K562 (cell line): ENCODE data around the gene GPN3. TPM values are rescaled to one million over a fixed set of nuclear protein-coding genes. Genes with fewer than 3 reads are reported as not detected.

Source experiments
- ATAC-seq: fragments of 200-7000 bp; cut with Tn5 transposase; 3 replicates; pipeline ENCODE4 v1.9.1; 2020; ENCODE audit warnings: moderate library complexity
- BruUV-seq: library from RNA; stranded (reverse); fragments of 400-500 nt; replicated peaks from 2 replicates; lab custom pipeline; 2021; lab: Mats Ljungman, UMichigan
- CTCF ChIA-PET: fragments of 300-600 bp; formaldehyde crosslinking; extraction: SDS; loops from one replicate; lab custom pipeline; 2021; ENCODE audit warnings: low intra/inter-chr PET ratio; lab: Yijun Ruan, JAX
- POLR2A ChIA-PET: fragments of 300-600, 350-650 bp; sonication (Branson Sonifier 250); formaldehyde crosslinking; extraction: SDS; loops from one replicate; lab custom pipeline; 2021; ENCODE audit warnings: antibody characterized with exemption, inconsistent platforms; lab: Yijun Ruan, JAX
- DNase-seq, 4 experiments: peaks; one replicate each; pipeline versions ENCODE4 v3.0.0 to v3.0.0-alpha.2; 2011 to 2018; ENCODE audit warnings: low spot score in 3 of 4, mixed read lengths in 3 of 4; ENCODE audit errors: extremely low read depth in 1 of 4
- FAIRE-seq: peaks from 2 replicates; lab custom pipeline; 2011; peaks lifted over from hg19 to GRCh38; lab: Jason Lieb, UNC
- H2AFZ ChIP-seq: 2 replicates; pipeline ENCODE4 v1.6.0; 2011; ENCODE audit warnings: low read depth, low read length, control low read depth, inconsistent platforms
- H3K27ac ChIP-seq: fragments of 200-600 bp; 3 replicates; pipeline ENCODE4 v1.8.0; 2011; ENCODE audit warnings: low read depth, mild to moderate bottlenecking, control low read depth, inconsistent platforms, low read length, moderate library complexity, mixed read lengths; ENCODE audit errors: extremely low read depth
- H3K27me3 ChIP-seq, 2 experiments: fragments of 300-600 bp in 1 of 2; 2 replicates in 1 of 2; 3 replicates in 1 of 2; pipeline versions ENCODE4 v1.6.0 to v1.8.0; 2011; ENCODE audit warnings: inconsistent platforms in 2 of 2, low read length in 2 of 2, mild to moderate bottlenecking in 1 of 2, mixed read lengths in 1 of 2, moderate library complexity in 1 of 2; ENCODE audit not compliant: control insufficient read depth in 2 of 2, insufficient read depth in 2 of 2
- H3K36me3 ChIP-seq: fragments of 300-600 bp; 3 replicates; pipeline ENCODE4 v1.8.0; 2011; ENCODE audit warnings: mild to moderate bottlenecking, low read length, inconsistent platforms; ENCODE audit not compliant: control insufficient read depth, insufficient read depth
- H3K4me1 ChIP-seq, 2 experiments: fragments of 200-600 bp in 1 of 2; replicated peaks in 1 of 2; 2 replicates in 1 of 2; 3 replicates in 1 of 2; pipeline versions ENCODE4 v1.5.1 to v1.8.0; 2011; ENCODE audit warnings: inconsistent platforms in 2 of 2, low read length in 2 of 2, mild to moderate bottlenecking in 1 of 2, mixed read lengths in 1 of 2, moderate library complexity in 1 of 2; ENCODE audit not compliant: control insufficient read depth in 2 of 2, insufficient read depth in 2 of 2
- H3K4me2 ChIP-seq: 2 replicates; pipeline ENCODE4 v1.6.1; 2011; ENCODE audit warnings: low read length, control low read depth, inconsistent platforms, mixed read lengths; ENCODE audit not compliant: insufficient read depth
- H3K4me3 ChIP-seq: fragments of 200-600 bp; sonication (generic), shearing (Covaris generic); 2 replicates; pipeline ENCODE4 v1.5.1; 2016; ENCODE audit warnings: control low read depth, inconsistent platforms
- H3K79me2 ChIP-seq: fragments of 200-600 bp; 3 replicates; pipeline ENCODE4 v1.8.0; 2011; ENCODE audit warnings: low read length, inconsistent platforms; ENCODE audit not compliant: control insufficient read depth, insufficient read depth
- H3K9ac ChIP-seq, 2 experiments: 2 replicates each; pipeline versions ENCODE4 v1.6.0 to v1.6.1; 2011; ENCODE audit warnings: low read depth in 2 of 2, low read length in 2 of 2, control low read depth in 1 of 2, inconsistent platforms in 1 of 2, mild to moderate bottlenecking in 1 of 2, mixed read lengths in 1 of 2; ENCODE audit not compliant: insufficient read depth in 1 of 2
- H3K9me1 ChIP-seq: one replicate; pipeline ENCODE4 v1.6.0; 2011; ENCODE audit warnings: inconsistent platforms, mild to moderate bottlenecking, low read length, moderate library complexity; ENCODE audit not compliant: control insufficient read depth, insufficient read depth
- H3K9me3 ChIP-seq: replicated peaks from 2 replicates; pipeline ENCODE4 v1.5.1; 2011; ENCODE audit warnings: low read depth, low read length, inconsistent platforms; ENCODE audit not compliant: control insufficient read depth, insufficient read depth
- H4K20me1 ChIP-seq: replicated peaks from 2 replicates; pipeline ENCODE4 v1.6.1; 2011; ENCODE audit warnings: low read length, inconsistent platforms, mixed read lengths; ENCODE audit not compliant: control insufficient read depth, insufficient read depth
- DIDO1 ChIP-seq: fragments of 450-650 bp; IDR thresholded peaks from 2 replicates; pipeline ENCODE4 v1.6.1; 2016; ENCODE audit warnings: low read depth, missing biosample characterization, missing genetic modification characterization
- IFI16 ChIP-seq: fragments of 250-450 bp; sonication (Bioruptor Pico); IDR thresholded peaks from 2 replicates; pipeline ENCODE4 v2.1.2; 2022; ENCODE audit warnings: mild to moderate bottlenecking, inconsistent platforms
- ZKSCAN3 ChIP-seq: fragments of 250-450 bp; sonication (Bioruptor Pico); IDR thresholded peaks from 2 replicates; pipeline ENCODE4 v1.4.0; 2020
- ZNF239 ChIP-seq: fragments of 250-450 bp; sonication (Bioruptor Pico); IDR thresholded peaks from 2 replicates; pipeline ENCODE4 v1.4.0; 2020; ENCODE audit warnings: mild to moderate bottlenecking
- WGBS: fragments of 100-300 bp; shearing (Covaris generic); methylation state at CpG from one replicate; pipeline ENCODE4 v1.1.6; 2016; ENCODE audit warnings: low coverage, mixed read lengths; ENCODE audit not compliant: insufficient coverage; ENCODE audit errors: missing lambda C conversion rate; 5-methylcytosine and 5-hydroxymethylcytosine counted together
- in situ Hi-C: fragments of 300-500 bp; cut with MboI; formaldehyde crosslinking; loops from 4 replicates; pipeline ENCODE4 v1.15.0; 2018; ENCODE audit warnings: inconsistent platforms, mixed read lengths
- intact Hi-C: fragments of 100-400 bp; cut with micrococcal nuclease; formaldehyde crosslinking; loops from 2 replicates; pipeline ENCODE4 v1.14.2; 2022
- polyA plus RNA-seq, 8 experiments: library from polyadenylated mRNA; depleted of rRNA in 4 of 8; stranded (reverse) in 5 of 8; unstranded in 3 of 8; fragments of >200 nt; fragmentation: Nextera tagmentation in 2 of 8; fragmentation: Illumina TruSeq in 1 of 8; extraction: Ambion mirVana in 2 of 8; extraction: Trizol in 1 of 8; gene quantifications; 2 replicates each; pipeline versions ENCODE4 v1.2.1 to v1.2.3, GENCODE V29; 2011 to 2014; ENCODE audit warnings: inconsistent platforms in 1 of 8, missing spikeins in 1 of 8
- total RNA-seq, 7 experiments: library from RNA; depleted of rRNA in 6 of 7; stranded (reverse); fragments of >200 nt in 6 of 7; fragmentation: Illumina TruSeq in 2 of 7; extraction: Trizol in 2 of 7; gene quantifications; 2 replicates each; pipeline versions ENCODE4 v1.2.1 to v1.2.3, GENCODE V29; 2011 to 2021; ENCODE audit warnings: low replicate concordance in 1 of 7

The GPN3 gene
- total and polyA plus RNA-seq, 9 of the 15 experiments (the other 6 are each of a cell fraction or from before 2014, with no cell fraction given): 35.8 to 123 (median 64.2) TPM

- Histone ChIP-seq H3K79me2 (peaks cover 9% of the 10 kb centered on the region; the same call in 2 of the 3 replicates), H3K4me3 (no peak overlapping the region), H3K4me2 (no peak overlapping the region), H3K9me3 (no peaks in the 10 kb centered on the region), H3K4me1 (peaks cover 2 to 11% of the 10 kb centered on the region in 2 experiments; a peak in 4 of 5 replicates), H3K27ac (no peak overlapping the region), H3K9me1 (no peaks in the 10 kb centered on the region), H3K9ac (no peak overlapping the region), H4K20me1 (no peaks in the 10 kb centered on the region), H3K27me3 (no peaks in the 10 kb centered on the region), H2AFZ (no peak overlapping the region), H3K36me3 (peaks cover 75% of the 10 kb centered on the region)
- POLR2A ChIA-PET: interaction anchor here (0.6 to 1.2 kb wide), 4 partner anchors 9 to 111 kb away, joined by 3 to 4 read pairs (median 3); partner anchors contain the start of genes ARPC3, FAM216A and GPN3
- no TSS peak for BruUV-seq
- CTCF ChIA-PET: no interaction called here
- ATAC-seq: no peak
- DNase-seq: no peak
- peak; percentile 67 for TF ChIP-seq ZNF239 (CRISPR knock-in tag)
- TF ChIP-seq ZKSCAN3 (CRISPR knock-in tag): no peak
- 85% methylated on average over 4 of the region's 4 CpGs for WGBS
- FAIRE-seq: no peak
- in situ Hi-C loops: no loop called here
- intact Hi-C loops: no loop called here
Observed at GRCh38 chr12:110458756-110459155, 9.3 kb downstream of the GPN3 start.

- in situ Hi-C loops: loop anchor here (5.0 kb wide), 1 partner anchor 374 kb away; no protein-coding TSS in a partner anchor
- 86% methylated on average over 4 of the region's 4 CpGs for WGBS
- Histone ChIP-seq H2AFZ (no peak overlapping the region), H3K4me3 (no peak overlapping the region), H3K27ac (no peak overlapping the region), H3K9ac (no peak overlapping the region), H3K27me3 (no peaks in the 10 kb centered on the region), H3K9me1 (no peaks in the 10 kb centered on the region), H3K9me3 (no peaks in the 10 kb centered on the region), H4K20me1 (no peaks in the 10 kb centered on the region), H3K4me2 (no peak overlapping the region), H3K36me3 (peaks cover 70% of the 10 kb centered on the region), H3K79me2 (peaks cover 14% of the 10 kb centered on the region), H3K4me1 (peaks cover 9 to 19% of the 10 kb centered on the region in 2 experiments; a peak in 4 of 5 replicates)
- ChIA-PET POLR2A (no interaction called here), CTCF (interaction anchor here (0.6 kb wide), 1 partner anchor 151 kb away, joined by 4 read pairs; no protein-coding TSS in a partner anchor)
- no peak for TF ChIP-seq IFI16 (CRISPR knock-in tag)
- TF ChIP-seq DIDO1 (tag): no peak
- no peak for DNase-seq
- intact Hi-C loops: loop anchor here (5.0 kb wide), 2 partner anchors 374 to 434 kb away; no protein-coding TSS in a partner anchor
- ATAC-seq: no peak
- no peak for FAIRE-seq
- no TSS peak for BruUV-seq
Observed at GRCh38 chr12:110453569-110454296, 14.3 kb downstream of the GPN3 start.
